ENCODE data around the gene CCDC87.

The CCDC87 gene

DNA sequence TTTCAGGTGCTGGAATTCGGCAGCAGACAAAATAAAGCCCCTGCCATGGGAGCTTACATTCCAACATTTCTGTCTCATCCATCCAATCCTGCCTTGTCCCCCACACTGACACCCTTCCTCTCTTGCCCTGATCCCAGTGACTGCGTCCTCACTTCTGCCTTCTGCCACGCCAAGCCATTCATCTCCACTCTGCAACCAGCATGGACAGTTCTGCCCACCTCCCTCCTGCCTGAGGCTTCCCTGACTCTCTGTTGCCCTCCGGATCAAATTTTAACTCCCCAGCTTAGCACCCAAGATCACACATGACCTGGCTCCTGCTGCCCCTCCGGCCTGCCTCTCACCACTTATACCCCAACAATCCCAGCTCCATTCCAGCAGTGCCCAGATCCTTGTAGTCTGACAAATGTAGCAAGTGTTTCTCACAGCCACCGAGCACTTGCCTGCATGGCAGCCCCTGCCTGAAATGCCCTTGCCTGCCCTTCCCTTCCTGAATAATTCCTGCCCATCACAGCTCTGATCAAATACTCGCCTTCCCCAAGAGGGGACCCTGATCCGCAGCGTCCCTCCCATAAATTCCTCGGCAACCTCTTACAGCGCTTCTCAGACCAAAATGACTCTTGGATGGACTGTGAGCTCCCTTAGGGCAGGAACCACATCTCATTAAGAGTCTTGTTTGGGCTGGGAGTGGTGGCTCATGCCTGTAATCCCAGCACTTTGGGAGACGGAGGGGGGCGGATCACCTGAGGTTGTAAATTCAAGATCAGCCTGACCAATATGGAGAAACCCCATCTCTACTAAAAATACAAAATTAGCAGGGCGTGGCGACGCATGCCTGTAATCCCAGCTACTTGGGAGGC is 43.9 kb downstream of the CCDC87 start:
- Histone ChIP-seq H3K27ac (no peak overlapping the region), H3K4me2 (no peak overlapping the region), H3K9ac (no peak overlapping the region), H4K20me1 (ENCODE audit: insufficient read depth) (no peaks in the 10 kb centered on the region), H3K36me3 (ENCODE audit: insufficient read depth) (no peaks in the 10 kb centered on the region), H3K4me1 (ENCODE audit: low read depth, poor library complexity, severe bottlenecking) (peaks cover 17% of the 10 kb centered on the region), H3K4me3 (IDR thresholded peaks at IDR 0.05; ENCODE audit: insufficient read depth, low read depth, low read length) (no peak overlapping the region), H3K27me3 (ENCODE audit: insufficient read depth, low read depth) (peaks cover 6% of the 10 kb centered on the region), H2AFZ (ENCODE audit: low read depth) (no peak overlapping the region), H3K79me2 (ENCODE audit: insufficient read depth, low read depth) (no peaks in the 10 kb centered on the region)
- TF ChIP-seq, protein P1, sequence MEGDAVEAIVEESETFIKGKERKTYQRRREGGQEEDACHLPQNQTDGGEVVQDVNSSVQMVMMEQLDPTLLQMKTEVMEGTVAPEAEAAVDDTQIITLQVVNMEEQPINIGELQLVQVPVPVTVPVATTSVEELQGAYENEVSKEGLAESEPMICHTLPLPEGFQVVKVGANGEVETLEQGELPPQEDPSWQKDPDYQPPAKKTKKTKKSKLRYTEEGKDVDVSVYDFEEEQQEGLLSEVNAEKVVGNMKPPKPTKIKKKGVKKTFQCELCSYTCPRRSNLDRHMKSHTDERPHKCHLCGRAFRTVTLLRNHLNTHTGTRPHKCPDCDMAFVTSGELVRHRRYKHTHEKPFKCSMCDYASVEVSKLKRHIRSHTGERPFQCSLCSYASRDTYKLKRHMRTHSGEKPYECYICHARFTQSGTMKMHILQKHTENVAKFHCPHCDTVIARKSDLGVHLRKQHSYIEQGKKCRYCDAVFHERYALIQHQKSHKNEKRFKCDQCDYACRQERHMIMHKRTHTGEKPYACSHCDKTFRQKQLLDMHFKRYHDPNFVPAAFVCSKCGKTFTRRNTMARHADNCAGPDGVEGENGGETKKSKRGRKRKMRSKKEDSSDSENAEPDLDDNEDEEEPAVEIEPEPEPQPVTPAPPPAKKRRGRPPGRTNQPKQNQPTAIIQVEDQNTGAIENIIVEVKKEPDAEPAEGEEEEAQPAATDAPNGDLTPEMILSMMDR (conservative IDR thresholded peaks at IDR 0.05; ENCODE audit: low read depth, low read length) = no peak

DNA sequence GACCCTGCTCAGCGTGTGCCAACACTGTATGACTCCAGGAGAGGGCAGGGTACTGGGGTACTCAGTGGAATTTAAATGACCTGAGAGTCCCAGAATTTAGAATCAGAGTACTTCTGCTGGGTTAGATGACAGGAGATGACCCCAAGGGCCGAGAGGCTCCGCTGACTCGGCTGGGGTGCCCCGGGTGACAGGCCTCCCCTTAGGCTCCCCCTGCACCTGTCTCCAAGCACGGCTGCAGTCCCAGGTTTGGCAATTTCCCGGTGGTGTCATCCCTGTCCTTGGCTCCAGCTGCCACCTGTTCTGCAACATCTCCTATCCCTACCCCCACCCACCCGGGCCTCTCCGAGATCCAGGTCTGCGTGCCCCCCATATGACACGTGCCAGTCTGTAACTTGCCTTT is 44.8 kb downstream of the CCDC87 start:
- Histone ChIP-seq H3K9ac (no peak overlapping the region), H3K27ac (no peak overlapping the region), H3K4me1 (ENCODE audit: low read depth, poor library complexity, severe bottlenecking) (peaks cover 17% of the 10 kb centered on the region), H3K4me3 (IDR thresholded peaks at IDR 0.05; ENCODE audit: insufficient read depth, low read depth, low read length) (no peak overlapping the region), H4K20me1 (ENCODE audit: insufficient read depth) (no peaks in the 10 kb centered on the region), H3K27me3 (ENCODE audit: insufficient read depth, low read depth) (peaks cover 6% of the 10 kb centered on the region), H3K4me2 (no peak overlapping the region), H3K79me2 (ENCODE audit: insufficient read depth, low read depth) (no peaks in the 10 kb centered on the region), H3K36me3 (ENCODE audit: insufficient read depth) (no peaks in the 10 kb centered on the region), H2AFZ (ENCODE audit: low read depth) (no peak overlapping the region)
- TF ChIP-seq, protein P1 (conservative IDR thresholded peaks at IDR 0.05; ENCODE audit: low read depth, low read length) = no peak

DNA sequence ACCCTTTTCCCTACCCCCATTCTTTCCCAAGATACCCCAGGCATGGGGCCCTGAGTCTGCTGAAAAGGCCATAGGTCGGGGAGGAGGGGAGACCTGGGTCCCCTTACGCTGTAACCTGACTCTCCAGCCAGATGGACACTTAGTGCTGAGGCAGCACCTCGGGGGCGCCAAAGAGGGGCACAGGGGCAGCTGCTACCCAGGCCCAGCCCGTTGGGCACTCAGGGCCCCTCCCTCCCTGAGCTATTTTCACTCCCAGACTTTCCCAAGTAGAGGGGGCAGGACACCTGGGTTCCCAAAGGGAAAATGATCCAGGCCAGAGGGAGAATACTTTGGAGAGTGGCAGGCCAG is 45.2 kb downstream of the CCDC87 start:
- peaks cover 6% of the 10 kb centered on the region for H3K27me3 ChIP-seq (ENCODE audit: insufficient read depth, low read depth)
- no peak overlapping the region for H3K4me2 ChIP-seq
- H3K27ac ChIP-seq = no peak overlapping the region
- TF ChIP-seq, protein P1 (conservative IDR thresholded peaks at IDR 0.05; ENCODE audit: low read depth, low read length) = no peak
- H2AFZ ChIP-seq (ENCODE audit: low read depth) = no peak overlapping the region
- H3K79me2 ChIP-seq (ENCODE audit: insufficient read depth, low read depth) = no peaks in the 10 kb centered on the region
- peaks cover 17% of the 10 kb centered on the region for H3K4me1 ChIP-seq (ENCODE audit: low read depth, poor library complexity, severe bottlenecking)
- no peak overlapping the region for H3K4me3 ChIP-seq (IDR thresholded peaks at IDR 0.05; ENCODE audit: insufficient read depth, low read depth, low read length)
- H3K36me3 ChIP-seq (ENCODE audit: insufficient read depth) = no peaks in the 10 kb centered on the region
- H3K9ac ChIP-seq = no peak overlapping the region
- H4K20me1 ChIP-seq (ENCODE audit: insufficient read depth) = no peaks in the 10 kb centered on the region

DNA sequence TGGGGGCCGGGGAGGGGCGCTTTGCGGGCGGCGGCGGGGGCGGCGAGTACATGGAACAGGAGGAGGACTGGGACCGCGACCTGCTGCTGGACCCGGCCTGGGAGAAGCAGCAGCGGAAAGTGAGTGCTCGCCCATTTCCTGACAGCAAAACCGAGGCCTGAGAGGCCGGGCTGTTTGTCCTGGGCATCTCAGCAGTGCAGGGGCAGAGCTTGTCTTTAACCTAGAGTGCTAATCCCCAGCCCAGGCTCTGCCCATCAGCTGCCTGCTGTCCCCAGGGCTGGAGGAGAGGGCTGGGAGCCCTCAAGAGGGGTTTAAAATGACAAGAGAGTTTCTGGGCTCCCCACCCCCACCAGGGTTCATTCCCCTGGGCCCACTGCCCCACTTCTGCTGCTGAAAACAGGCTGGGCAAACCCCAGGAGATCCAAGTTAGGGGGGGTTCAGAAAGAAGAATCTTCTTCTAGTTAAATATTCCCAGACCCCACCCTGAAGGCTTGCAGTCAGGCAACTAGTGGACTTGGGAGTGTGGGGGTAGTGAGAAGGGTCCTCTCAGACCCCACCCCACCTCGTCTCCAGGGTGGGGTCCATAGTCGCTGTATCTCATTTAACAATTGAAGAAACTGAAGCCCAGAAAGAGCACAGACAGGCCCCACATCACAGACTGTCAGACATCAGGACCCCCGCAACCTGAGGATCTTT is 45.7 kb downstream of the CCDC87 start:
- H3K27ac ChIP-seq = no peak overlapping the region
- TF ChIP-seq, protein P1 (conservative IDR thresholded peaks at IDR 0.05; ENCODE audit: low read depth, low read length) = no peak
- no peaks in the 10 kb centered on the region for H3K36me3 ChIP-seq (ENCODE audit: insufficient read depth)
- H3K4me1 ChIP-seq (ENCODE audit: low read depth, poor library complexity, severe bottlenecking) = peaks cover 17% of the 10 kb centered on the region
- H3K4me2 ChIP-seq = no peak overlapping the region; the same call in 1 of the 2 replicates
- no peak overlapping the region for H2AFZ ChIP-seq (ENCODE audit: low read depth)
- H4K20me1 ChIP-seq (ENCODE audit: insufficient read depth) = no peaks in the 10 kb centered on the region
- H3K4me3 ChIP-seq (IDR thresholded peaks at IDR 0.05; ENCODE audit: insufficient read depth, low read depth, low read length) = no peak overlapping the region
- no peak overlapping the region for H3K9ac ChIP-seq
- peaks cover 6% of the 10 kb centered on the region for H3K27me3 ChIP-seq (ENCODE audit: insufficient read depth, low read depth)
- no peaks in the 10 kb centered on the region for H3K79me2 ChIP-seq (ENCODE audit: insufficient read depth, low read depth)
